GM19238 (cell line): ENCODE results near the gene TPT1.
"Not testable (repeated sequence)": the region's sequence is repeated elsewhere in the genome, so short reads cannot be mapped to it uniquely, and the experiment has no call there.

Experiments
- DNase-seq: peaks from one replicate; pipeline ENCODE4 v3.0.0; 2011; ENCODE audit warnings: low spot score; ENCODE audit not compliant: insufficient read length

TPT1 gene

GRCh38 chr13:45341034-45341798 is at the start of gene TPT1:
Gene TPT1, minus strand, starts transcription at chr13:45341183. Its CDS starts 114 bp downstream, at chr13:45341069.
- peak; percentile 97 for DNase-seq

- DNase-seq: not testable (repeated sequence)
Observed at GRCh38 chr13:45390348-45390747, 49.4 kb upstream of the TPT1 start.

DNA sequence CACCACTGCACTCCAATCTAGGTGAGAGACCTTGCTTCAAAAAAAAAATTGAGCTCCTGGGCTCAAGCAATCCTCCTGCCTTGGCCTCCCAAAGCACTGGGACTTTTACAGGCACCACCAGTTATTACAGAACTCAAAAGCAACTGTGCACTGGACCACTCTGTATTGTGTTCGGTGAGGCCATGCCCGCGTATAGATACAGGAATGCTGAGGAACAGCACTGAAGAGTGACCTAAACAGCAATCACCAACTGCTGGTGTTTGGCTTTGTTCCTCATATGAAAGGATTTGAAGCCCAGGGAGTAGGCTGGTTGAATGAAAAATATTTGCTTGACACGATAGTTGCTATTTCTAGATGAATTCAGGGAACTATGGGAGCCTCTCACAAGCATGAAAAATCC is 47.7 kb upstream of the TPT1 start:
- DNase-seq: no peak

GRCh38 chr13:45386892-45387575 is 46.1 kb upstream of the TPT1 start:
- not testable (repeated sequence) for DNase-seq

DNA sequence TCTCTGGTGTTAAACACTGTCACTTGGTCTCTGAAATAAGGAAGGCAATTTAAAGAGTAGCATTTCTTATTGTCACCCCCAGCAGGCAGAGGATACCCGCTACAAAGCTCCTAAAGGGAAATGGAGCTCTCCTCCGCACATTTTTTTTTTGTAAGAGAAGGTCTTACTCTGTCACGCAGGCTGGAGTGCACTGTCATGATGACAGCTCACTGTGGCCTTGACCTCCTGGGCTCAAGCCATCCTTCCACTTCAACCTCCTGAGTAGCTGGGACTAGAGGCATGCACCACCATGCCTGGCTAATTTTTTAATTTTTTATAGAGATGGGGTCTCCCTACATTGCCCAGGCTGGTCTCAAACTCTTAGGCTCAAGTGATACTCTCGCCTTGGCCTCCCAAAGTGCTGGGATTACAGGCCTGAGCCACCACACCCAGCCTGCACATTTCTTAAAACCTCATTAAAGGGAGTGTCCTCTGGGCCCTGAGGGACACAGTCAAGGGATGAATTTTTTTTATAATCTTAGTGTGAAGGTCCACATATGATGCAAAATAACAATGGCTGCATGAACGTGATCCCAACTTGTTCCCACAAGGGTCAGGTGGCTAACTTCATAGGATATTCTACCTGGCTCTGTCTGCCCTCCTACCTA is 45.0 kb upstream of the TPT1 start:
- no peak for DNase-seq

DNA sequence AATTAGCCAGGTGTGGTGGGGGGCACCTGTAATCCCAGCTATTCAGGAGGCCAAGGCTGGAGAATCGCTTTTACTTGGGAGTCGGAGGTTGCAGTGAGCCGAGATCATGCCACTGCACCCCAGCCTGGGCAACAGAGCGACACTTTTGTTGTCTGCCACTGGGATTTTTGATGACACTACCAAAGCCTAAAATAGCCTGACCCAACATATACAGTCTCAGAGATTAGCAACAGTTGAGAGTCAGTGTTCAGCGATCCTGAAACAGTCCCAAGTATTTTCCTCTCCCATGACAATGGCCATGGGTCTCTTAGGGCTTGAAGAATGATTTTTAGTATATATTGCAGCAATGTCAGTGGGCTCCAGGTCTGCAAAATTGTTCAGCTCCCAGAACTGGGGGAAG is 44.3 kb upstream of the TPT1 start:
- no peak for DNase-seq

- no peak for DNase-seq
Observed at GRCh38 chr13:45384474-45385174, 43.6 kb upstream of the TPT1 start.

DNA sequence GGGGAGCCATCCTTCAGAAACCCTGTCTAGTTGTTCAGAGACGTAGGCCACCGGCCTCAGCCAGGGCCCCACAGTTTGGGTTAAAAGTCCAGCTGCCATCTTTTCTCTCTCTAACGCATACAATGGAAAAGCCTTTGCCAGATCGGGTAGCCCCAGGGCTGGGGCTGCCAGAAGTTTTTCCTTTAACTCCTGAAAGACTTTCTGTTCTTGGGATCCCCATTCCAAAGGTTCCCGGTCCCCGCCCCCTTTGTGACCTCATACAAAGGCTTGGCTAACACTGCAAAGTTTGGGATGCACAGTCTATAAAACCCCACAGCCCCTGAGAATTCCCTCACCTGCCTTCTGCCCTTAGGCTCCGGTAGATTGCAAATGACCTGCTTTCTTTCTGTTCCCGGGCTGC is 41.8 kb upstream of the TPT1 start:
- not testable (repeated sequence) for DNase-seq

DNA sequence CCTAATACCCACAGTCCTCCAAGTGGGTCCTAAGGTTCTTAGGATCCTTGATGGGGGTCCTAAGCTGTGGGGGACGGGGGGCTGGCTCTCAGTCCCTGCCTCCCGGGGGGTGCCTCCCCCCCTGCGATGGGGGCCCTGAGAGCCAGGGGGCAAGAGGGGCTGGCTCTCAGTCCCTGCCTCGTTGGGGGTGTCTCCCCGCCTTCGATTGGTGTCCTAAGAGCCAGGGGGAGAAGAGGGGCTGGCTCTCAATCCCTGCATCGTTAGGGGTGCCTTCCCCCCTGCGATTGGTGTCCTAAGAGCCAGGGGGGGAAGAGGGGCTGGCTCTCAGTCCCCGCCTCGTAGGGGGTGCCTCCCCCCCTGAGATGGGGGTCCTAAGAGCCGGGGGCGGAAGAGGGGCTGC is 40.2 kb upstream of the TPT1 start:
- no peak for DNase-seq

- DNase-seq: not testable (repeated sequence)
Observed at GRCh38 chr13:45380708-45381107, 39.7 kb upstream of the TPT1 start.

DNA sequence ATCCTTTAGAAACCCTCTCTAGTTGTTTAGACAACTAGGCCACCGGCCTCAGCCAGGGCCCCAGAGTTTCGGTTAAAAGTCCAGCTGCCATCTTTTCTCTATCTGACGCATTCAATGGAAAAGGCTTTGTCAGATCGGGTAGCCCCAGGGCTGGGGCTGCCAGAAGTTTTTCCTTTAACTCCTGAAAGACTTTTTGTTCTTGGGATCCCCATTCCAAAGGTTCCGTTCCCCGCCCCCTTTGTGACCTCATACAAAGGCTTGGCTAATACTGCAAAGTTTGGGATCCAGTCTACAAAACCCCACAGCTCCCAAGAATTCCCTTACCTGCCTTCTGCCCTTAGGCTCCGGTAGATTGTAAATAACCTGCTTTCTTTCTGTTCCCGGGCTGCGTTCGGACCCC is 38.5 kb upstream of the TPT1 start:
- DNase-seq: not testable (repeated sequence)

- not testable (repeated sequence) for DNase-seq
Observed at GRCh38 chr13:45378786-45379185, 37.8 kb upstream of the TPT1 start.

GRCh38 chr13:45377314-45377713 is 36.3 kb upstream of the TPT1 start:
- not testable (repeated sequence) for DNase-seq

GRCh38 chr13:45376651-45377050 is 35.7 kb upstream of the TPT1 start:
- DNase-seq: not testable (repeated sequence)

DNA sequence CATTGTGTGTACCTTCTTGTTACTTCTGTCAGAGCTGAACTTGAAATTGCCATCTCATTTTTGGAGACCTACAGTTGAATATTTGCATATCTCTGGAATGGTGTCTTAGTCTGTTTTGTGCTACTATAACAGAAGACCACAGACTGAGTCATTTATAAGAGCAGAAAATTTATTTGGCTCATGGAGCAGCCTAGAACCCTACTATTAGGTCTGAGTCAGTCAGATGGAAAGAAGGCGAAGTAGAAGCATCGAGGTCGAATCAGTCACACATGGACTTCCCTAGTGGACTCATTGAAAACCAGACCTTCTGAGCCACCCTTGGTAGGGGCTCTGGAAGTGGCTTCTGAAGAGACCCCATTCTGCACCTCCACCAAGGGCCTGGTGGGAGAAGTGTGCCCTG is 33.9 kb upstream of the TPT1 start:
- no peak for DNase-seq

- DNase-seq: no peak
Observed at GRCh38 chr13:45373162-45373547, 32.2 kb upstream of the TPT1 start.

DNA sequence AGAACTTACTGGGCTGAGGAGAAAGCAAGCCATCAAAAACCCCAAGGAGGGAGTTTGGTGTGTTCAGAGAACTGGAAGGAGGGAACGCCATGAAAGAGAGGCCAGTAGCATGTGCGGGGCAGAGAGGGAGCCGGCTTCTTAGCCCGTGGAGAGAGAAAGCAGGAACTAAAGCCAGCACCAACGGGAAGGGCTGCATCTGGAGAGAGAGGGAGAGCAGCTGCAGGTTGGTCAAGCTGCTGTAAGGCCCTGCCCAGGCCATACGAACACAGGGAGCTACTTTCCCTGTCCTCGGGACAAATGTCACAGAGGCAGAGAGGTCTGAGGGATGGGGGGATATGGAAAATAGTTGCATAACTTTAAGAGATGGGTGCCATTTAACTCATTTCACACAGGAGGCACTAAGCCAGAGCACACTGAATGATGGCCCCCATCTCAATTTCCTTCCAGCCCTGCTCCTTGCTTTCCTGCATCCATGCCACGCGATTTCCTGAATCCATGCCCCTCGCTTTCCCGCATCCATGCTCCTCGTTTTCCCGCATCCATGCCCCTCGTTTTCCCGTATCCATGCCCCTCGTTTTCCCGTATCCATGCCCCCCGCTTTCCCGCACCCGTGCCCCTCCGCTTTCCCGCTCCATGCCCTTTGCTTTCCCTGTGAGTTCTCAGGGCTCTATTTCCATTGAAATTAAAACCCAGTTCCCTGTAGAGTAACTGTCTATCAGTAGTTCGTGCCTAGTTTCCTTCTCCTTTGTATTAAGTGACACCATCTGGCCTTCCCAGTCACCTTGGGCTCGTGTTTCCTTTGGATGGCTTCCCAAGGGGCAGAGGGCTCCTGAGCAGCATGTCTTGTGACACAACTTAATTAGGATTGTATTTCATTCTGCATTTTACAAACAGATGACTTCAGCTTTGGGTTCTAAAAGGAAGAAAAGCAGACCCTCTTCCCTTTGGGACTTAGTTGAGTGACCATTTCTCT is 31.5 kb upstream of the TPT1 start:
- no peak for DNase-seq

DNA sequence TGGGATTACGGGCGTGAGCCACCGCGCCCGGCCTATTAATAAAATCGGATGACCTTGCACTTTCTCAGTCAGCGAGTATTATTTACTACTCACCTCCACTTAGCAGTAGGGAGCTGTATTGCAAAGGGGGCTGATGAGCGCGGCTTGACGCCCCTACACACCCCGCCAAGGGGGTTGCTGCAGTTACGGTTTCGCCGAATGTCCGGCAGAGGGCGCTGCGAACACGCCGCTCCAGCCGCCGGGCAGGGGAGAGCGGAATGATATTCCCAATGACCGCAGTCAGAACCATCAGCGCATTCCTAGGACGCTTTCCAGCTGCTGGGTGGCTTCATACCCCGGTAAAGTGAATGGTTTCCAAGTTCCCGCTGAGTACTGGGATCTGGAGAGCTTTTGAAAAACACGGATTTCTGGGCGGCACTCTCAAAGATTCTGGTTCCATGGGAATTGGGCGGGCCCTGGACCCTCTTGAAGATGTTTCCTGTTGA is 30.0 kb upstream of the TPT1 start:
- DNase-seq: peak; percentile 52

DNA sequence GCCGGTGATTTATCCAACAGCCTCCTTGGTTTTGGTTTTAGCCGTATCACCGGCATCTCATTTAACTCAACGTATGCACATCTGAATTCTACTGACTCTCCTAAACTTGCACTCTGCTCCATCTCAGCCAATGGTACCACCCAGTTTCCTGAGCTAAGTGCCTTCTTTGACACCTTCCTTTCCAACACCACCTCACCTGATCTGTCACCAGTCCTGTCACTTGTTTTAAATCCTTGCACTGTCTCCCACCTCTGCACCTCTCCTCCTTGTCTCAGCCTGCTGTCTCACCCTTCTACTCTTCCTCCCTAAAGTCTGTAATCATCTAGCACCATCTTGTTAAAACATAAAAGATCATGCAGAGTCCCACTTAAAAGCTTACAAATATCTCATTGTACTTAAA is 28.1 kb upstream of the TPT1 start:
- DNase-seq: no peak

DNA sequence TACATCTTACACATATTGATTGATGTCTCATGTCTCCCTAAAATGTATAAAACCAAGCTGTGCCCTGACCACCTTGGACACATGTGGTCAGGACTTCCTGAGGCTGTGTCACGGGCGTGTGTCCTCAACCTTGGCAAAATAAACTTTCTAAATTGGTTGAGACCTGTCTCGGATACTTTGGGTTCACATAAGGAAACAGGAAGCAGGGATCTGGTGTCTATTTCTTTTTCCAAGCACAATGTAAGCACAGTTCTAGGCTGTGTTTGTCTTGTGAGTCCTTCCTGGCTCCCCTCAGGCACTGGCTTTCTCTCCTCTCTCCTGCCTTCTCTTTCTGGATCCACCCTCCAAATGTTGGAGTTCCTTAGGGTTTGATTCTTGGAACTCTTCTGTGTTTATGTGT is 27.6 kb upstream of the TPT1 start:
- no peak for DNase-seq
